ENCODE results near the gene ALX4.

DNA sequence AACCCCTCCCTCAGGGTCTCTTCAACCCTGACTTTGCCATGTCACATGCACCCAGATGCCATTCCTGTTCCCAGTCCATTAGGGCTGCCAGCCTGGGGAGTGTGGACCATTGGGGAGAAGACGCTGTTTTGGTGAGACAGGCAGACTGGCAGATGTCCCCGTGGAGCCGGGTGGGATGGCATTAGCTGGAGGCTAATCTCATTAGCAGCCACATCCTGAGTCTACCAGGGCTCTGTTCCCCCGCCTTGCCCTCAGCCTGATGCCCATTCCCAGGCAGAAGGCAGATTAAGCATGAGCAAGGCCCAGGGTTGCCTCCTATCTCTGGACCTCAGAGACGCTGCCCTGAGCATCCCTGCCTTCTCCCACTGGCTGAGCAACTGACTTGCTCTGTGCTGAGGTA is 46.4 kb upstream of the ALX4 start:
- TF ChIP-seq POLR2AphosphoS5 (IDR thresholded peaks at IDR 0.05; ENCODE audit: low read depth, low read length) (no peak), POLR2A (IDR thresholded peaks at IDR 0.05; ENCODE audit: low read depth, low read length) (no peak), TAF1 (IDR thresholded peaks at IDR 0.05; ENCODE audit: borderline replicate concordance, low read depth, low read length) (no peak)

Measured in GM12892 (cell line).